ENCODE results near the gene GOLGA6L7.

GRCh38 chr15:28873585-28874190, 25.2 kb upstream of the GOLGA6L7 start:
- TF ChIP-seq, protein P1, sequence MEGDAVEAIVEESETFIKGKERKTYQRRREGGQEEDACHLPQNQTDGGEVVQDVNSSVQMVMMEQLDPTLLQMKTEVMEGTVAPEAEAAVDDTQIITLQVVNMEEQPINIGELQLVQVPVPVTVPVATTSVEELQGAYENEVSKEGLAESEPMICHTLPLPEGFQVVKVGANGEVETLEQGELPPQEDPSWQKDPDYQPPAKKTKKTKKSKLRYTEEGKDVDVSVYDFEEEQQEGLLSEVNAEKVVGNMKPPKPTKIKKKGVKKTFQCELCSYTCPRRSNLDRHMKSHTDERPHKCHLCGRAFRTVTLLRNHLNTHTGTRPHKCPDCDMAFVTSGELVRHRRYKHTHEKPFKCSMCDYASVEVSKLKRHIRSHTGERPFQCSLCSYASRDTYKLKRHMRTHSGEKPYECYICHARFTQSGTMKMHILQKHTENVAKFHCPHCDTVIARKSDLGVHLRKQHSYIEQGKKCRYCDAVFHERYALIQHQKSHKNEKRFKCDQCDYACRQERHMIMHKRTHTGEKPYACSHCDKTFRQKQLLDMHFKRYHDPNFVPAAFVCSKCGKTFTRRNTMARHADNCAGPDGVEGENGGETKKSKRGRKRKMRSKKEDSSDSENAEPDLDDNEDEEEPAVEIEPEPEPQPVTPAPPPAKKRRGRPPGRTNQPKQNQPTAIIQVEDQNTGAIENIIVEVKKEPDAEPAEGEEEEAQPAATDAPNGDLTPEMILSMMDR (IDR thresholded peaks at IDR 0.05): no peak
- no peak for TF ChIP-seq EZH2 (IDR thresholded peaks at IDR 0.05; ENCODE audit: borderline replicate concordance, insufficient read depth, low read depth, low read length, poor library complexity, severe bottlenecking)

Data from B cell (primary cell).